ENCODE results near the gene RFPL3. TPM values are rescaled to one million over a fixed set of nuclear protein-coding genes. Genes with fewer than 3 reads are reported as not detected.

Gene RFPL3
- not detected in 2 replicates for total RNA-seq

GRCh38 chr22:32357567-32357966 is at the start of gene RFPL3:
Gene RFPL3, plus strand, starts transcription at chr22:32357867. Its CDS starts 205 bp downstream, at chr22:32358072.

Small RNA genes within 50 kb of the gene (small RNA-seq; reads per million reads assigned to genes)
- gene AL021937.2 (not detected), gene IGLVIVOR22-2 (not detected), gene RF02171 (not detected), gene RF02172 (not detected)

Other genes with a start within 250 kb of the RFPL3 start
- not detected in 2 replicates for gene C22orf42, start 198.6 kb upstream of the RFPL3 start, total RNA-seq
- gene RFPL2, start 152.8 kb upstream of the RFPL3 start, total RNA-seq: not detected in 2 replicates
- under 0.01 TPM in 1 of 2 replicates, not detected in the other for gene SLC5A4, start 102.5 kb upstream of the RFPL3 start, total RNA-seq
- 77.2 and 86.2 TPM in 2 replicates for gene RTCB, start 54.4 kb downstream of the RFPL3 start, total RNA-seq
- not detected in 2 replicates for gene BPIFC, start 106.6 kb downstream of the RFPL3 start, total RNA-seq
- gene FBXO7, start 116.9 kb downstream of the RFPL3 start, total RNA-seq: 59.2 and 60.8 TPM in 2 replicates